Esophagus squamous epithelium (tissue), 5 donors: ENCODE results near the gene ASCL3. TPM values are rescaled to one million over a fixed set of nuclear protein-coding genes. Genes with fewer than 3 reads are reported as not detected.

ENCODE experiments used
- DNase-seq: peaks from one replicate; lab custom pipeline; 2025; lab: John Stamatoyannopoulos, UW
- H3K27ac ChIP-seq, 4 donors: fragments of 200-600 bp; sonication (generic); one replicate each; pipeline ENCODE4 v1.5.1; 2016 to 2019; ENCODE audit warnings: mild to moderate bottlenecking in 1 of 4
- H3K27me3 ChIP-seq, 4 donors: fragments of 200-600 bp; sonication (generic); 1 replicate in 3 of 4; 2 replicates in 1 of 4; pipeline versions ENCODE4 v1.5.1 to v1.6.0; 2017 to 2021; ENCODE audit warnings: antibody characterized with exemption in 1 of 4
- H3K36me3 ChIP-seq, 3 donors: fragments of 200-600 bp; sonication (generic); one replicate each; pipeline ENCODE4 v1.5.1; 2016 to 2019
- H3K4me1 ChIP-seq, 3 donors: fragments of 200-600 bp; sonication (generic); one replicate each; pipeline ENCODE4 v1.5.1; 2017 to 2019
- H3K4me3 ChIP-seq, 4 donors: fragments of 200-600 bp; sonication (generic); 1 replicate in 3 of 4; 2 replicates in 1 of 4; pipeline ENCODE4 v1.5.1; 2016 to 2019; ENCODE audit warnings: mild to moderate bottlenecking in 2 of 4, moderate library complexity in 1 of 4
- H3K9me3 ChIP-seq, 3 donors: fragments of 200-600 bp; sonication (generic); one replicate each; pipeline ENCODE4 v1.5.1; 2016 to 2019
- CTCF ChIP-seq, 6 experiments: fragments of 450-650 bp in 4 of 6; fragments of 200-600 bp in 2 of 6; sonication (generic) in 2 of 6; IDR thresholded peaks; one replicate each; pipeline ENCODE4 v1.5.1; 2016 to 2019; ENCODE audit warnings: antibody characterized with exemption in 6 of 6, mild to moderate bottlenecking in 4 of 6, moderate library complexity in 4 of 6
- POLR2A ChIP-seq, 4 donors: fragments of 450-650 bp; IDR thresholded peaks; one replicate each; pipeline ENCODE4 v1.6.1; 2017; ENCODE audit warnings: antibody characterized with exemption in 4 of 4, mild to moderate bottlenecking in 4 of 4, moderate library complexity in 3 of 4
- WGBS, 2 donors: methylation state at CpG; one replicate each; pipeline ENCODE4 v1.1.5; 2018; 5-methylcytosine and 5-hydroxymethylcytosine counted together
- intact Hi-C: fragments of 100-400 bp; cut with DNase I; formaldehyde crosslinking; loops from one replicate; pipeline ENCODE4 v1.15.0; 2022
- total RNA-seq, 4 donors: library from RNA; depleted of rRNA; stranded (reverse); fragments of >200 nt; gene quantifications; one replicate each; pipeline ENCODE4 v1.1.0, GENCODE V29; 2016
- donor health status: DM: yes; HTN: yes; CAD: no.

ASCL3 gene
- total RNA-seq, 4 donors from 2014 or later = not detected

GRCh38 chr11:8922691-8923090, 20.1 kb downstream of the ASCL3 start:
- H3K36me3 ChIP-seq = peaks cover 0 to 75% (median 24%) of the 10 kb centered on the region in 3 donors
- peaks cover 0 to 14% (median 0%) of the 10 kb centered on the region in 3 donors for H3K4me1 ChIP-seq
- H3K27me3 ChIP-seq = no peaks in the 10 kb centered on the region
- TF ChIP-seq POLR2A (IDR thresholded peaks at IDR 0.05) = no peak
- TF ChIP-seq CTCF (IDR thresholded peaks at IDR 0.05) = no peak
- 91 to 93% methylated on average over 5 of the region's 5 CpGs for WGBS, 2 donors
- no peak overlapping the region for H3K4me3 ChIP-seq
- H3K9me3 ChIP-seq = no peaks in the 10 kb centered on the region
- intact Hi-C loops = no loop called here
- H3K27ac ChIP-seq = no peak overlapping the region
- no peak for DNase-seq

GRCh38 chr11:8917157-8917825, 25.5 kb downstream of the ASCL3 start:
- no peaks in the 10 kb centered on the region for H3K9me3 ChIP-seq
- H3K4me3 ChIP-seq = no peak overlapping the region
- H3K36me3 ChIP-seq = peaks cover 0 to 66% (median 29%) of the 10 kb centered on the region in 3 donors
- TF ChIP-seq CTCF (IDR thresholded peaks at IDR 0.05) (no peak), POLR2A (IDR thresholded peaks at IDR 0.05) (no peak)
- intact Hi-C loops = loop anchor here (5.0 kb wide), 1 partner anchor 40 kb away; no protein-coding TSS in a partner anchor
- peaks cover 0 to 53% (median 27%) of the 10 kb centered on the region in 3 donors for H3K4me1 ChIP-seq
- 53 to 67% methylated on average over 5 of the region's 5 CpGs for WGBS, 2 donors
- H3K27me3 ChIP-seq = no peaks in the 10 kb centered on the region
- H3K27ac ChIP-seq = peak overlapping the region in 3 of 4 donors; percentile 45 to 61 (median 46)
- DNase-seq = no peak

GRCh38 chr11:8914661-8915018, 28.2 kb downstream of the ASCL3 start:
- peak overlapping the region in 3 of 4 donors; percentile 46 to 85 (median 73) for H3K27ac ChIP-seq
- no peak for DNase-seq
- WGBS, 2 donors = 48 to 74% methylated on average over 4 of the region's 4 CpGs
- intact Hi-C loops = loop anchor here (5.0 kb wide), 1 partner anchor 43 kb away; no protein-coding TSS in a partner anchor
- H3K4me3 ChIP-seq = peak overlapping the region in 2 of 4 donors; percentile 21 to 52
- peaks cover 0 to 40% (median 18%) of the 10 kb centered on the region in 3 donors for H3K36me3 ChIP-seq
- no peaks in the 10 kb centered on the region for H3K9me3 ChIP-seq
- TF ChIP-seq CTCF (IDR thresholded peaks at IDR 0.05) = no peak
- TF ChIP-seq POLR2A (IDR thresholded peaks at IDR 0.05) = no peak
- H3K4me1 ChIP-seq = peaks cover 0 to 67% (median 34%) of the 10 kb centered on the region in 3 donors
- no peaks in the 10 kb centered on the region for H3K27me3 ChIP-seq

GRCh38 chr11:8913961-8914660, 28.7 kb downstream of the ASCL3 start:
- DNase-seq = no peak
- no peaks in the 10 kb centered on the region for H3K27me3 ChIP-seq
- no peak for TF ChIP-seq POLR2A (IDR thresholded peaks at IDR 0.05)
- TF ChIP-seq CTCF (IDR thresholded peaks at IDR 0.05) = peak; percentile 41 to 61 (median 51)
- H3K9me3 ChIP-seq = no peaks in the 10 kb centered on the region
- peaks cover 0 to 71% (median 34%) of the 10 kb centered on the region in 3 donors for H3K4me1 ChIP-seq
- WGBS, 2 donors = 11 to 18% methylated on average over 9 of the region's 9 CpGs
- peak overlapping the region in 3 of 4 donors; percentile 46 to 85 (median 73) for H3K27ac ChIP-seq
- peak overlapping the region in 2 of 4 donors; percentile 21 to 52 for H3K4me3 ChIP-seq
- H3K36me3 ChIP-seq = peaks cover 0 to 34% (median 17%) of the 10 kb centered on the region in 3 donors
- intact Hi-C loops = no loop called here
